Stomach (tissue), 4 donors: ENCODE results near the gene ARSI.

Experiments used
- POLR2A ChIP-seq, 4 donors: fragments of 450-650 bp; IDR thresholded peaks; one replicate each; pipeline ENCODE4 v1.6.1; 2016; ENCODE audit warnings: antibody characterized with exemption in 4 of 4, control low read depth in 2 of 4, mild to moderate bottlenecking in 1 of 4, moderate library complexity in 1 of 4
- POLR2AphosphoS5 ChIP-seq, 3 donors: sonication (generic); formaldehyde crosslinking; IDR thresholded peaks; one replicate each; pipeline ENCODE4 v1.6.1; 2016; ENCODE audit warnings: antibody characterized with exemption in 3 of 3
- TF ChIP-seq, protein P1 (sequence below), 7 experiments: fragments of 450-650 bp in 4 of 7; fragments of 200-600 bp in 3 of 7; sonication (generic) in 3 of 7; IDR thresholded peaks; one replicate each; pipeline ENCODE4 v1.5.1; 2016 to 2019; ENCODE audit warnings: antibody characterized with exemption in 7 of 7, control low read depth in 2 of 7, mild to moderate bottlenecking in 1 of 7

GRCh38 chr5:150318613-150319483 is 16.1 kb upstream of the ARSI start:
- TF ChIP-seq POLR2A (IDR thresholded peaks at IDR 0.05) = no peak
- TF ChIP-seq, protein P1, sequence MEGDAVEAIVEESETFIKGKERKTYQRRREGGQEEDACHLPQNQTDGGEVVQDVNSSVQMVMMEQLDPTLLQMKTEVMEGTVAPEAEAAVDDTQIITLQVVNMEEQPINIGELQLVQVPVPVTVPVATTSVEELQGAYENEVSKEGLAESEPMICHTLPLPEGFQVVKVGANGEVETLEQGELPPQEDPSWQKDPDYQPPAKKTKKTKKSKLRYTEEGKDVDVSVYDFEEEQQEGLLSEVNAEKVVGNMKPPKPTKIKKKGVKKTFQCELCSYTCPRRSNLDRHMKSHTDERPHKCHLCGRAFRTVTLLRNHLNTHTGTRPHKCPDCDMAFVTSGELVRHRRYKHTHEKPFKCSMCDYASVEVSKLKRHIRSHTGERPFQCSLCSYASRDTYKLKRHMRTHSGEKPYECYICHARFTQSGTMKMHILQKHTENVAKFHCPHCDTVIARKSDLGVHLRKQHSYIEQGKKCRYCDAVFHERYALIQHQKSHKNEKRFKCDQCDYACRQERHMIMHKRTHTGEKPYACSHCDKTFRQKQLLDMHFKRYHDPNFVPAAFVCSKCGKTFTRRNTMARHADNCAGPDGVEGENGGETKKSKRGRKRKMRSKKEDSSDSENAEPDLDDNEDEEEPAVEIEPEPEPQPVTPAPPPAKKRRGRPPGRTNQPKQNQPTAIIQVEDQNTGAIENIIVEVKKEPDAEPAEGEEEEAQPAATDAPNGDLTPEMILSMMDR (IDR thresholded peaks at IDR 0.05) = no peak
- TF ChIP-seq POLR2AphosphoS5 (IDR thresholded peaks at IDR 0.05) = no peak
